Astrocyte of the cerebellum (primary cell): ENCODE measurements around the gene FBXO7.

Source experiments
- DNase-seq: peaks from one replicate; pipeline ENCODE4 v3.0.0-alpha.2; 2011; ENCODE audit warnings: low read depth
- H3K4me3 ChIP-seq: 2 replicates; pipeline ENCODE4 v1.5.1; 2011; ENCODE audit warnings: mild to moderate bottlenecking, low read depth, low read length, moderate library complexity
- in situ Hi-C: cut with HindIII; loops from 2 replicates; pipeline ENCODE4 v1.10.0; 2017; ENCODE audit warnings: low sequenced_read_pairs
- TF ChIP-seq, protein P1 (sequence below): IDR thresholded peaks from 2 replicates; pipeline ENCODE4 v1.5.1; 2012; ENCODE audit warnings: low read length, low read depth, moderate library complexity, mild to moderate bottlenecking; ENCODE audit errors: missing control alignments

Gene FBXO7

DNA sequence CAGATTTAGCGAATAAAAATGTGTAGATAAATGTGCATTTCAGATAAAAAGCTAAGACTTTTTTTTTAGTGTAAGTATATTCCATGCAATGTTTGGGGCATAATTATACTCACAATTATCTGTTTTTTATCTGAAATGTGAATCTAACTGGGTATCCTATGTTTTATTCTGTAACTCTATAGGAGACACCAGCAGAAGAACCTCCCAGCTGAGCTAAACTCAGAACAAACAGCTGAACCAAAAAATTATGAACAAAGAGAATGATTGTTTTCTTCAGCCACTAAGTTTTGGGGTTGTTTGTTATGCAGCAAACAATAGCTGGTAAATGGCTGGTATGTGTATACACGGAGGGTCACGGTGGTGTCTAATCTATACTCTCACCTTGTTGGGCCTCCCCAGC lies 42.9 kb downstream of the FBXO7 start:
- TF ChIP-seq, protein P1, sequence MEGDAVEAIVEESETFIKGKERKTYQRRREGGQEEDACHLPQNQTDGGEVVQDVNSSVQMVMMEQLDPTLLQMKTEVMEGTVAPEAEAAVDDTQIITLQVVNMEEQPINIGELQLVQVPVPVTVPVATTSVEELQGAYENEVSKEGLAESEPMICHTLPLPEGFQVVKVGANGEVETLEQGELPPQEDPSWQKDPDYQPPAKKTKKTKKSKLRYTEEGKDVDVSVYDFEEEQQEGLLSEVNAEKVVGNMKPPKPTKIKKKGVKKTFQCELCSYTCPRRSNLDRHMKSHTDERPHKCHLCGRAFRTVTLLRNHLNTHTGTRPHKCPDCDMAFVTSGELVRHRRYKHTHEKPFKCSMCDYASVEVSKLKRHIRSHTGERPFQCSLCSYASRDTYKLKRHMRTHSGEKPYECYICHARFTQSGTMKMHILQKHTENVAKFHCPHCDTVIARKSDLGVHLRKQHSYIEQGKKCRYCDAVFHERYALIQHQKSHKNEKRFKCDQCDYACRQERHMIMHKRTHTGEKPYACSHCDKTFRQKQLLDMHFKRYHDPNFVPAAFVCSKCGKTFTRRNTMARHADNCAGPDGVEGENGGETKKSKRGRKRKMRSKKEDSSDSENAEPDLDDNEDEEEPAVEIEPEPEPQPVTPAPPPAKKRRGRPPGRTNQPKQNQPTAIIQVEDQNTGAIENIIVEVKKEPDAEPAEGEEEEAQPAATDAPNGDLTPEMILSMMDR: no peak
- DNase-seq: no peak
- in situ Hi-C loops: no loop called here
- no peak overlapping the region for H3K4me3 ChIP-seq

DNA sequence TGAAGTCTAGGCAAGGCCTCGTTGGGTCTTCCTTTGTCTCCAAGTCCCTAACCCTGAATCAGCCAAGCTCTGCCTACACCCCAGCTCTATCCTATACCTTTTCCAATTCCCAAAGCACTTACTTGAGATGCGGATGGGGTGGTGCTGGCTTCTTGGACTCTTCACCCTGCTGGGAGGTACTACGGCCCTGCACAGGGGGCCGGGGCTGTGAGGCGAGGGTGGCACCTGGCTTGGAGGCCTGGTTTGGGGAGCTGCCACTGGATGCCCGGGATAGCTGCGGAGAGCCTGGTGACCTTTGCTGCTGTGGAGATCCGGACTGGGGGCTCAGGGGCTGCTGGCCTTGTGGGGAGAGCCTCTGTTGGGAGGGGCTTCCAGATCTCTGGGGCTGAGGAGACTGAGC lies 43.3 kb downstream of the FBXO7 start:
- in situ Hi-C loops: no loop called here
- TF ChIP-seq, protein P1: no peak
- no peak for DNase-seq
- H3K4me3 ChIP-seq: no peak overlapping the region

DNA sequence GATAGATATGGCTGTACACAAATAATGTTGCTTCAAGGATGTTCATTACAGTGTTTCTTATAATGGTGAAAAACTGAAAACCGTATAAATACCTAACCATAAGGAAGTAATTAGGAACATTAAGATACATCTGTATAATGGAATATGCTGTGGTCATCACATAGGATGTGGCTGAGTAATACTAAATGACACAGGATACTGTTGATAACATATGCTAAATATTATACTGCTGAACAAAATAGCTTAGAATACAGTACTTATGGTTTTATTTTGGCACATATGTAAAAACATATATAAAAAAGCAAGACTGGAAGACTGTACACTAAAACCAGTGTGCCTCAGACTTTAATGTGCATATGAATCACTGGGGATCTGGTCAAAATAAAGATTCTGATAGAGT lies 43.8 kb downstream of the FBXO7 start:
- DNase-seq: no peak
- TF ChIP-seq, protein P1: no peak
- in situ Hi-C loops: no loop called here
- H3K4me3 ChIP-seq: no peak overlapping the region

DNA sequence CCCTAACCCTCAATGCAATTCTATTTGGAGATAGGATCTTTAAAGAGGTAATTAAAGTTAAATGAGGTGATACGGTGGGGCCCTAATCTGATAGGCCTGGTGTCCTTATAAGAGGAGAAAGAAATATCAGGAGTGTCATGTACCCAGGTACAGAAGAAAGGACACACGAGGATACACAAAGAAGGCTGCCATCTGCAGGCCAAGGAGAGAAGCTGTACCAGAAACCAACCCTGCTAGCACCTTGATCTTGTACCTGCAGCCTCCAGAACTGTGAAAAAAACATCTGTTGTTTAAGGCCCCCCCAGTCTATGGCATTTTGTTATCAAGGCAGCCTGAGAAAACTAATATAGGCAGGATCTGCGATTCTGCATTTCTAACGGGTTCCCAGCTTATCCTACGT lies 44.2 kb downstream of the FBXO7 start:
- TF ChIP-seq, protein P1: peak; percentile 17
- no peak for DNase-seq
- in situ Hi-C loops: no loop called here
- H3K4me3 ChIP-seq: no peak overlapping the region

DNA sequence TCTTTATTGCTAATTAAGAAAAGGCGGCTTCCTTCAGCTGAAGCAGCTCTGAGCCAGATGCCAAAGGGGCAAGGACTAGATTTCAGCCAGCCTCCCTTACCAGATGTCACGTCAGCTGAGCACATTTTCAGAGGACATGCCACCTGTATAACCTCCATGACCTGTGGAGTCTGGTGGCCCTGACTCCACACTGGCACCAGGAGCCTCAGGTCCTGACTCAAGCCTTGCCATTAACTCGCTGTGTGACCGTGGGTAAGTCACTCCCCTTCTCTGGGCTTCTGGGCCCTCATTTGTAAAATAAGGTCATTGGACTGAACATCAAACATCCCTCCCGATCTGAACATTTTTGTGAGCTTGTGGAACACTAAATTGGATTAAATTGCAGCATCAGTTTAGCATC lies 46.0 kb downstream of the FBXO7 start:
- no peak for DNase-seq
- in situ Hi-C loops: no loop called here
- TF ChIP-seq, protein P1: no peak

DNA sequence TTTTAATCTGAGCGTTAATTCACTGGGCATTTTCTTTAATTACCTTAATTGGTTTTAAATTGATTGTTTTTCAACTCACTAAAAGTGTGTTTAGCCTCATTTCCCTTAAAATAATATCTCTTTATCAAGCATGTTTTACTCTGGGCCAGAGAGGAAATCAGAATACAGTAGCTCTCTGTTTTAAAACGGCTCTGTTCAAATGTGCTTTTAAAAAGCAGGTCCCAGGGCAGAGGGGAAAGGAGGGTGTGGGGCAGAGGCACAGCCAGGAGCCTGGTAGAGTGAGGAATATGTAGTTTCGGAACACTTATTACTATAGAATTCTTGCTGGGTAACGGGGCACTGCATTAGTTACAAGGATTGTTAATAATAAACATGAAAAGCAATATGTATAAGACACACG lies 47.6 kb downstream of the FBXO7 start:
- in situ Hi-C loops: no loop called here
- H3K4me3 ChIP-seq: no peak overlapping the region
- TF ChIP-seq, protein P1: no peak
- no peak for DNase-seq

More for the DNA sequence above, 46.0 kb downstream of the FBXO7 start:
- H3K4me3 ChIP-seq: no peak overlapping the region

DNA sequence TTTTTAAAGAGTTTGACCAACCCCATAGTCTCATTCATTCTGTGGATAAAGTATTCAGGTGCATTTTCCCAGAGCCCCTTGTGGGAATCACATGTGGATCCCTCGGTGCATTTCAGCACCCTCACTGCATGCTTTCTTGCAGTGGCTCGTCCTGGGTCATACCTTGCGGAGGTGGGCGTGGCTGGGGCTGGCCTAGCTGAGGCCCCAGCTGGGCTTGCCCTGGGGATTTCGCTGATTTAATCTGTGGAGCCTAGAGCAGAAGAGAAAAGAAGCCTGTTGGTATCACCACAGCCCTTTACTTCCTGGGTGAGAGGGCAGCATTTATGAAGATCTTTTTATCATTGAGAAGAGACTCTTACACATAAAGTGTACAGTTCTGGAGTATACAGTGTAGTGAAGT lies 53.1 kb downstream of the FBXO7 start:
- DNase-seq: no peak
- TF ChIP-seq, protein P1: no peak
- in situ Hi-C loops: no loop called here
- H3K4me3 ChIP-seq: no peak overlapping the region
